HL-60 (cell line): ENCODE measurements around the gene EML2.

Source experiments
- CTCF ChIP-seq: IDR thresholded peaks from one replicate; pipeline ENCODE4 v1.5.1; 2011; ENCODE audit warnings: low read length, control low read depth, inconsistent platforms; ENCODE audit not compliant: insufficient read depth
- TF ChIP-seq, protein P1 (sequence below): IDR thresholded peaks from 2 replicates; pipeline ENCODE4 v1.6.1; 2012; ENCODE audit warnings: low read depth; ENCODE audit not compliant: insufficient replicate concordance

DNA sequence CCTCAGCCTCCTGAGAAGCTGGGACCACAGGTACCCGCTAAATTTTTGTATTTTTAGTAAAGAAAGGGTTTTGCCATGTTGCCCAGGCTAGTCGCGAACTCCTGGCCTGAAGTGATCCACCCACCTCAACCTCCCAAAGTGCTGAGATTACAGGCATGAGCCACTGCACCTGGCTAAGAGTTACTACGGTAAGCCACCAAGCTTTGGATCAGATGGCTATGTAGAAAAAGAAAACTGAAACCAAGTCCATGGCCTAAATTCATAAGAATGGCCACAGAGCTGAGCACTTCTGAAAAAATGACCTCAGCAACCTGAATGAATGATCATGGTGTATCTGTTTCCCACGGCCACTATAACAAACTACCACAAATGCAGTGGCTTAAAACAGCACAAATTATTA, 64.0 kb downstream of the EML2 start:
- TF ChIP-seq CTCF: no peak
- TF ChIP-seq, protein P1, sequence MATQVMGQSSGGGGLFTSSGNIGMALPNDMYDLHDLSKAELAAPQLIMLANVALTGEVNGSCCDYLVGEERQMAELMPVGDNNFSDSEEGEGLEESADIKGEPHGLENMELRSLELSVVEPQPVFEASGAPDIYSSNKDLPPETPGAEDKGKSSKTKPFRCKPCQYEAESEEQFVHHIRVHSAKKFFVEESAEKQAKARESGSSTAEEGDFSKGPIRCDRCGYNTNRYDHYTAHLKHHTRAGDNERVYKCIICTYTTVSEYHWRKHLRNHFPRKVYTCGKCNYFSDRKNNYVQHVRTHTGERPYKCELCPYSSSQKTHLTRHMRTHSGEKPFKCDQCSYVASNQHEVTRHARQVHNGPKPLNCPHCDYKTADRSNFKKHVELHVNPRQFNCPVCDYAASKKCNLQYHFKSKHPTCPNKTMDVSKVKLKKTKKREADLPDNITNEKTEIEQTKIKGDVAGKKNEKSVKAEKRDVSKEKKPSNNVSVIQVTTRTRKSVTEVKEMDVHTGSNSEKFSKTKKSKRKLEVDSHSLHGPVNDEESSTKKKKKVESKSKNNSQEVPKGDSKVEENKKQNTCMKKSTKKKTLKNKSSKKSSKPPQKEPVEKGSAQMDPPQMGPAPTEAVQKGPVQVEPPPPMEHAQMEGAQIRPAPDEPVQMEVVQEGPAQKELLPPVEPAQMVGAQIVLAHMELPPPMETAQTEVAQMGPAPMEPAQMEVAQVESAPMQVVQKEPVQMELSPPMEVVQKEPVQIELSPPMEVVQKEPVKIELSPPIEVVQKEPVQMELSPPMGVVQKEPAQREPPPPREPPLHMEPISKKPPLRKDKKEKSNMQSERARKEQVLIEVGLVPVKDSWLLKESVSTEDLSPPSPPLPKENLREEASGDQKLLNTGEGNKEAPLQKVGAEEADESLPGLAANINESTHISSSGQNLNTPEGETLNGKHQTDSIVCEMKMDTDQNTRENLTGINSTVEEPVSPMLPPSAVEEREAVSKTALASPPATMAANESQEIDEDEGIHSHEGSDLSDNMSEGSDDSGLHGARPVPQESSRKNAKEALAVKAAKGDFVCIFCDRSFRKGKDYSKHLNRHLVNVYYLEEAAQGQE: no peak
